NCI-H1092 treated with DMSO at 0.1 percent for 48 hours (cell line): ENCODE results near the gene ADAMTS4.
A peak's percentile ranks its signal among the peaks of the same experiment; 100 is the strongest.
"Not testable (repeated sequence)": the region's sequence is repeated elsewhere in the genome, so short reads cannot be mapped to it uniquely, and the experiment has no call there.

Source experiments
- DNase-seq: peaks from one replicate; lab custom pipeline; 2025; lab: John Stamatoyannopoulos, UW

Gene ADAMTS4, protein sequence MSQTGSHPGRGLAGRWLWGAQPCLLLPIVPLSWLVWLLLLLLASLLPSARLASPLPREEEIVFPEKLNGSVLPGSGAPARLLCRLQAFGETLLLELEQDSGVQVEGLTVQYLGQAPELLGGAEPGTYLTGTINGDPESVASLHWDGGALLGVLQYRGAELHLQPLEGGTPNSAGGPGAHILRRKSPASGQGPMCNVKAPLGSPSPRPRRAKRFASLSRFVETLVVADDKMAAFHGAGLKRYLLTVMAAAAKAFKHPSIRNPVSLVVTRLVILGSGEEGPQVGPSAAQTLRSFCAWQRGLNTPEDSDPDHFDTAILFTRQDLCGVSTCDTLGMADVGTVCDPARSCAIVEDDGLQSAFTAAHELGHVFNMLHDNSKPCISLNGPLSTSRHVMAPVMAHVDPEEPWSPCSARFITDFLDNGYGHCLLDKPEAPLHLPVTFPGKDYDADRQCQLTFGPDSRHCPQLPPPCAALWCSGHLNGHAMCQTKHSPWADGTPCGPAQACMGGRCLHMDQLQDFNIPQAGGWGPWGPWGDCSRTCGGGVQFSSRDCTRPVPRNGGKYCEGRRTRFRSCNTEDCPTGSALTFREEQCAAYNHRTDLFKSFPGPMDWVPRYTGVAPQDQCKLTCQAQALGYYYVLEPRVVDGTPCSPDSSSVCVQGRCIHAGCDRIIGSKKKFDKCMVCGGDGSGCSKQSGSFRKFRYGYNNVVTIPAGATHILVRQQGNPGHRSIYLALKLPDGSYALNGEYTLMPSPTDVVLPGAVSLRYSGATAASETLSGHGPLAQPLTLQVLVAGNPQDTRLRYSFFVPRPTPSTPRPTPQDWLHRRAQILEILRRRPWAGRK

DNA sequence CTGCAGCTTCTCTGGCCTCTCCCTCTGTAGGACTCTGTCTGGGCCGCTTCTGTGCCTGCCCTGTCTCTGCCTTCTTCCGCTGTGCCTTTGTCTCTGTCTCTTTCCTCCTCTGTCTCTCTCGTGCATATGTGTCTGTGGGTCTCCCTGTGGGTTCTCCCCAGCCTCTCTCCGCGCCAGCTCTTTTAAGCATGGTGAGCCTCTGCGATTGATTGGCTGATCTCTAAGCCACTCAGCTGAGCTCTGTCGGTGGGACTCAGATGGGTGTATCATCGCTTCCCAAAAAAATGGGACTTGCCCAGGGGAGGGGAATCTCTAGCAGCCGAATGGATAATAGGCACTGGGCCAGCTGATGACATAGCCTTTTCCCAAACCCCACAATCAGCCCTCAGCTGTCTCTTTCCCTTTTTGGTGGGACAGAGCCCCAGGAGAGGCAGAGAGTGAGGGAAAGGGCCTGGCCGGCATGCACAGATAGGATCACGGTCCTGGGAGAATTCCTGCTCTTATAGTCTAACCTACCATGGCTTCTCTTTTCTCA lies at the start of gene ADAMTS4:
Gene ADAMTS4, minus strand, starts transcription at position 158 of the 535 bp plus-strand sequence. CDS start 427 bp downstream, outside the sequence.
- no peak for DNase-seq

DNA sequence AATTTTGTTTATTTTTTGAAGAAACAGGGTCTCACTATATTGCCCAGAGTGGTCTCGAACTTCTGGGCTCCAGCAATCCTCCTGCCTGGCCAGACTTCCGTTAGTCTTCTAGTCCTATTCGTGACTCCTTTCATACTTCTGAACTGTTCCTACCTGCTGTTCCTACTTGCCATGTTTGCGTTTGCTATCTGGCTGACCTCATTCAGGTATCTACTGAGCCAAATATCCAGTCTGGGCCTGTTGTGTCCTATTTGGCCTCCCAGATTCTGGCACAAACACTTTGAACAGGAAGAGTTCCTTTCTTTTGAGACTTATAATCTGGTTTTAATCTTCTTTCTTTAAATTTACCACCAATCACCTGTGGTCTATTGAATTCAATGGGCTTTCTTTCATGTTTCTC lies 46.0 kb upstream of the ADAMTS4 start:
- no peak for DNase-seq

DNA sequence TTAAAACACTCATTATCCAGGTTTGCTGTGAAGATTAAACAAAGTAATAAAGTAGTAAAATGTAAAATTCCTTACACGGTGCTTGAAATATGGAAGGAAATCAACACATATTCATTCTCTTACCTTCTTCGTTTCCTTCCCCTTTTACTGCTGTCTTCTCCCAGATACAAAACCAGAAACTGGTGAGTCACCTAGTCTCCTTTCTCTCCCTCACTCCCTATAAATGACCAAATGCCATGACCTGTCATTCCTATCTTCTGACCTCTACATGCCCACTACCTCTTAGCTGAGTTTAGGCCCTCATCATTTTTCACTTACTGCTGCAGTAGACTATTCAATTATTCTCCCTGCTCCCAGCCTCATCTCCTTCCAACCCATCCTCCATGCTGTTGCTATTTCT lies 43.5 kb upstream of the ADAMTS4 start:
- DNase-seq, result no peak

DNA sequence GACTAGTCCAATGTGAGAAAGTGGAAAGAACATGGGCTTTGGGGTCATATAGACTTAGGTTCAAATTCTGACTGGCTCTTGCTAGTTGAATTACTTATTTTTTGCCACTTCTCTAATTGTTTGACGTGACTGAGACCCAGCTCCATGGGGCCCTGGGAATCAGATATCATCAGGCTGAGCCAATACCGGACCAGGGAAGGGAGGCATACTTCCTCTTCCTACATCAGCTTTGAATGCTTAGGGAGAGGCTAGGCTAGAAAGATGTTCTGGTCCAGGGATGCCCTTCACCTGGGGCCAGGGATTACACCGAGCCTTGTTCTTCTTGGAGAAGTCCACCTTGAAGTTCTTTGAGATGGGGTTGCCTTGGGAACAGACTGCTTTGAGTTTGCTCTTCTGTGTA lies 42.8 kb upstream of the ADAMTS4 start:
- no peak for DNase-seq

DNA sequence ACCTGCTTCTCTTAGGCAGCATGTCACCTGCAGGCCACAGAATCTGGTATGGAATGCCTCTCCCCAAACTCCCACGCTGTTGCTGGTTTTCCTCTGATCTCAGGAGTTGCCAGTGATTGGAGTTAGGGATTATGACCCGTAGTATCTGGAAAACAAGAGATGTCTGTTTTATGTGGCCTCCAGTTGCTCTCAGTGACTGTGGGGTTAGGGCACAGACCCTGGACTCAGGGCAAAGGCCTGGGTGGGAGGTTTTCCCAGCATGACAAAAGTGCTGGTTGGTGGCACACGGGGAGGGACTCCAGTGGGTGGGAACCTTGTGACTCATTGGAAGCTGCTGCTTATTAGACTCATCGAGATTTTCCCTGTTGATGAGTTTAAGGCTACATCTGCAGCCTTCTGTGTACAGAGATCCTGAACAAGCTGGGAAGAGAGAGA lies 39.2 kb upstream of the ADAMTS4 start, which contains the start of gene NR1I3:
Gene NR1I3, minus strand, starts transcription at position 165 of the 435 bp plus-strand sequence. CDS start 1,638 bp downstream, outside the sequence.
- no peak for DNase-seq

DNA sequence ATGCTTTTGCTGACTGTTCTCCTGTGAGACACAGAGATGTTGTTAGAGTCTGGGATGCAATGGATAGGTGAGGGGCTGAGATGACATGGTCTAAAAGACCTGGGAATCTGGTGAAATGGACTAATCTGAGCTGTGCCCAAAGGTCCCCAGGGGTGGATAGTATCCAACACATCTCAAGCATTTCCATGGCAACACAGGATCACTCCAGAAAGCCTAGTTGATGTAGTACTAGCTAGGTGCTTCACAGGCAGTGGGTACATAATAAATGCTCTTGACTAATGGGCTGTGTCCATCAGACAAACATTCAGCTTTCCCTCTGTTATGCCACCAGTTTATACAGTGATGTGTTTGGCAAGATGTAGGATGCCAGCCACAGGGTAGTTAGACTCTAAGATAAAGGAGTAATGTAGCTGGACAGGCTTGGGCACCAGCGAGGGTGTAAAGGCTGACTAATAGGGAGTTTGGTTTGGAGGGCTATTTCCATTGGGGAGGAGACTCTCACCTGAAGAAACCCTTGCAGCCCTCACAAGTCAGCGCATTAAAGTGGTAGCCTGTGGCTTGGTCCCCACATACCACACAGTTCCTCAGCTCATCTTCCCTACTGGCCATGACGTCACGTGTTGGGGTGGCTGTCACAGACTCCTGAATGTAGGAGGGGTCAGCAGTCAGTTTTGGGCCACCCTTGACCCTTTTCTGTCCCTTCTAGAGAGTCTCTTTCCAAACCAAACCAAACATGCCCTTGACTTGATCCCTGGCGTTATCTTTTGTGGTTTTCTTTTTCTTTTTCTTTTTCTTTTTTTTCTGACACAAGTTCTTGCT lies 37.3 kb upstream of the ADAMTS4 start:
- DNase-seq, result no peak

DNA sequence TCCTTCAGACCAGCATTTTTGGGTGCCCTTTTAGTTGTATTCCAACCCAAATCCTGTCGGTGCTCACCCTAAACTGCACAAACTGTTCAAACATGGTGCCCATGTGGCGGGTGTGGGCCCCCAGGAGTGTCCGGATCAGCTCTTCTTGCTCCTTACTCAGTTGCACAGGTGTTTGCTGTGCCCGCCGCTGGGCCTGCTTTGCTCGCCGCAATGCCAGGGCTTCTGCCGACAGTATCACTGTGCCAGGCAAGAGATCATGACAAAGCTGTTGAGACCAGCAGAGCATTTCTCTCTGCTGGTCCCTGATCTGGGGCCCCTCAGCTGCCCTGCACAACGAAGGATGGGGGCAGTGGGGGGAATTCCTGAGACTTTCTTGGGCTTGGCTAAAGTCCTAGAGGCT lies 34.2 kb upstream of the ADAMTS4 start:
- DNase-seq, result no peak

DNA sequence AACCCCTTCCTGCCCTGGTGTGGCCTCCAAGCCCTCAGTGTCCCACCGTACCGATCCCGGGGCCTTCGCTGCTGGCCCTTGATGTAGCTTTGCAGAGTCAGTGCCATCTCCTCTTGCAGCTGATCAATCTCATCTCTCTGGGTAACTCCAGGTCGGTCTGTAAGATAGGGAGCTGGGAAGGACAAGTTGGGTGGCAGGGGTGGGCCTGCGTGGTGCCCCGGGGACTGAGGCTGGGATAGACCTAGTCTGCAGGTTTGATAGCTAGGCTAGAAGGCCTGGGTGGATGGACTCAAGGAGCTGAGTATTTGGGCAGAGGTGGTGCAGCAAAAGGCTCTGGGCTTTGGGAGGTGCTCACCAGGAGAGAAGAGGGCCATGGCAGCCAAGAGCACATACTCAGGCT lies 31.9 kb upstream of the ADAMTS4 start:
- DNase-seq, result no peak

DNA sequence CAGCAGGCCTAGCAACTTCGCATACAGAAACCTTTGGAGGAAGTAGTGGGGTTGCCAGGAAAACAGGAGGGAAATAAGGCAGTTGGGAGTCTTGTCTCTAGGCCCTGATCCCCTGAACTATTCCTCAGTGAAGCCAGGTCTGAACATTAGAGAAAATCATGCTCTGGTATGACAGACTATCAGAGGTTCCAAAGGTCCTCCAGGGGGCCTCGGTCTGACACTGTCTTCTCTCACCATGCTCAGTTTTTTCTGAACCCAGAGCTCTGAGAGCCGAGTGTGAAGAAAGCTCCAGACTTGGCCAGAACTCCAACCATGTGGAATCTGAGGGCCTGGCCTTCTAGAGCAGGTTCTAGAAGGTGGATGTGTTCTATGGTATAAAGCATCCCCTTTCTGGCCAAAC lies 31.0 kb upstream of the ADAMTS4 start:
- DNase-seq, result no peak

DNA sequence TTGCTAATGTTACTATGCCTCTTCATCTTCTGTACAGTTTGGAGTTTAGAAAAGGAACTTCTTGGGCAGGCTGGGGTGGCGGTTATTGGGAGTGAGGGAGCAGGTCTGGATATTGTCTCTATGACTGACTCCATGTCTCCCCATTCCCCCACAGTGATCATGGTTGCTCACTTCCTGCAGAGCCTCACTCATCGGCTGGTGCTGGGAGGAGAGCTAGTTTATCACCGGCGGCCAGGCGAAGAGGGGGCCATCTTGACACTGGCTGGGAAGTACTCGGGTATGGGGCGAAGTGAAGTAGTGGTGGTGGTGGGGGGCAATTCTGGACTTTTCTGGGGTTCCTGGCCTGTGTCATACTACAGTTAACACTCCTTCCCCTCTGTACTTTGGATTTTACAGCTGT lies 29.2 kb upstream of the ADAMTS4 start:
- no peak for DNase-seq

DNA sequence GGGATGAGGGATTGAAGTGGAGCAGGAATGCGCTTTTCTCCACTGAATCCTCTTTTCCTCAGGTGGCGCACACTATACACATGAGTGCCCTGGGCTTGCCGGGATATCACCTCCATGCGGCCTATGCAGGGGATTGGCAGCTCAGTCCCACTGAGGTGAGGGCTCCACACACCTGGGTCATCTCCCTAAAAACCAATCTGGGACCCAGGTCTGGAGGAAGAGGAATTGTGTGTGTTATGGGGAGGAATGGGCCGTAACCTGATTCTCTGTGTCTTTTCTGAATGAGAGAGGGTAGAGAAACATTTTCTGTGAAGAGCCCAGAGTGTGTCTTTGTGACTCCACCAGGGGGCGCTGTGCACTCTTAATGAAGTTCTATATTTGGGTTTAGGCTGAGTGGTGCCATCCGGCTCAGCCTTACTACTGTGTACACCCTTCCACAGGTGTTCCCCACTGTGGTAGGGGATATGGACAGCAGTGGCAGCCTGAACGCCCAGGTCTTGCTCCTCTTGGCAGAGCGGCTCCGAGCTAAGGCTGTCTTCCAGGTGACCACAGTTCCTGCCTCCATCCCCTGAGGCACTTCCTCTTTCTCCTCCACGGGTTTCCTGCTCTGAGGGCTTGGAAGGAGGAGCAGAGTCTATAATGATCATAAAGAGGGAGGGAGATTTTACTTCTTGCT lies 28.5 kb upstream of the ADAMTS4 start:
- peak; percentile 76 for DNase-seq

DNA sequence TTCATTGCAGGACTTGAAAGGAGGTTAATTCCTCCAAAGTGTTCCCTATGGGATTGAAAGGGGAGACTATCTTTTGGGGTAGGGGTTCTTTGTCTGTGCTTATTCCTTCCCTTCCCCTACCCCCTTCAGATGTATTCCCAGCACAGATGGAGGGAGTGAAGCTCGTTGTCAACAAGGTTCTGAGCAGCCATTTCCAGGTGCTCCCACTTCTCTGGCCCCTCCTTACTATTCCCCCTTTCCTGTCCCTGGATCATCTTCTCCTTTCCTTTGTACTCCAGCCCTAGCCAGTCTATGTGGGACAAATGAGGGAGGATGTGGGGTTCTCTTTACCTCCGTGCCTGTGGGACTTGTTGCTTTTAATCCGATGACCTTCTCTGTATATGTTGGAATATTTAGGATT lies 27.9 kb upstream of the ADAMTS4 start:
- DNase-seq, result no peak

DNA sequence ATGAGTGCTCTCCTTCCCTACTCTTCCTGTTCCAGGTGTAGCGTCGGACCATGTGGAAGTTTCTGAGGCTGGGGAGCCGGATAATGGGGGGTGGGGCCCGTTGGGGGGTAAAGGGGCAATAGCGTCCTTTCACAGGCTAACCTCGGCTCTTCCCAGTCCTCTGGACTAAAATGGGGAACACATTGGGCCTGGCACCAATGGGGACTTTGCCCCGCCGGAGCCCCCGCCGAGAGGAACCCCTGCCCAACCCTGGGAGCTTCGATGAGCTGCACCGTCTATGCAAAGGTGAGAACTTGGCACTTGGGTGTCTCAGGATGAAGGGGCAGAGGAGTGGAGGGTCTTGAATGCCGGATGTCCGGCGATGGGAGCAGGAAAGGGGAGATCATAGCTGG lies 27.5 kb upstream of the ADAMTS4 start:
- DNase-seq, result no peak

DNA sequence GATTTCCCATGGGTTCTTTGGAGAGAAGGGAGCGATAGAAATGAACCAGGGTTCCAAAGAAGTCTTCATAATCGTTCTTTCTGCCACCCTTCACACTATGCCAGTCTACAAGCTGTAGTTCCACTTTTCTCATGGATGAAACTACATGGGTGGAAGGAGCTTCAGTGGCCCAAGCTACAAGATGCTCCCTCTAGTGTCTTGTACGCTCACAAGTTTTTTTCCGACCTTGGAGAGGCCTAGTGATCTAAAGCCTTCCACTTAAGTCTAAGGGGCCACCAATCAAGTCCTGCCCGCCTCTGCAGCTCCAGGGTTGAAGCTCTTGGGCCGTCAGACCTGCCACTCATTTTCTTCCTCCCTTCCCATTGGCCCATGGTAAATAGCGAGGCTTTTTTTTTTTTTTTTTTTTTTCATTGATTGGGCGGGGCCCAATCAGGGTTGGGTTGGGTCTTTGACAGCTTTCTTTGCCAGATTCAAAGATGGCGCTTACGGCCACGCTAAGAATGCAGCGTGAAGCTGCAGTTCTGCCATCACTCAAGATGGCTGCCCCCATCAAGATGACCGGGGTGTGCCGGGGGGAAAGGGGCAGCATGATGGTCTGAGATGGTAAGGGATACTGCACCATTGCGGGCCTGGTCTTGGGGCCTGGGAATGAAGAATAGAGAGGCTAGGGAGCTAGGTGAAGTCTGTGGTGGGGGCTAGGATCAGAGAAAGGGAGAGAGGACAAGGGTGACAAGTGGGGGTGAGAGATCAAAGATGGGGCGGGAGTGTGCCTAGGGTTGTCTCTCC lies 26.9 kb upstream of the ADAMTS4 start, which contains the start of gene TOMM40L:
Gene TOMM40L, plus strand, starts transcription at position 527 of the 786 bp plus-strand sequence. CDS start 430 bp downstream, outside the sequence.
- DNase-seq, result peak; percentile 90

DNA sequence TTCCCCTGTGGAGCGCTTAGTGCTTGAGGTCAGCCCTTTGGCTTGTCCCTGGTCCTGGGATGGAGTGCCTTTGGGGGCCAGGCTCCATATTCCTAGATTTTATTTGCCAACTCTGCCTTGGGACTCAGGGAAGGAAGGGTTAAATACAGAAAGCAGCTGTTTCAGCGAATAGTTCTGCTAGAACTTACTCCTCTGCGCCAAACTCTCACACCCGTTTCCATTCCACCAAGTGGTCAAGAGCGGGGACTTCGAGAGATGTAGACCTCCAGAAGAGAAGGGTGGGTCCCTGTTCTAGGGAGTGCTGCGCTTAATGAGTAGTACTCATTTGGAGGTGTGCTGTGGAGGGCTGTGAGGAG lies 26.3 kb upstream of the ADAMTS4 start:
- no peak for DNase-seq

DNA sequence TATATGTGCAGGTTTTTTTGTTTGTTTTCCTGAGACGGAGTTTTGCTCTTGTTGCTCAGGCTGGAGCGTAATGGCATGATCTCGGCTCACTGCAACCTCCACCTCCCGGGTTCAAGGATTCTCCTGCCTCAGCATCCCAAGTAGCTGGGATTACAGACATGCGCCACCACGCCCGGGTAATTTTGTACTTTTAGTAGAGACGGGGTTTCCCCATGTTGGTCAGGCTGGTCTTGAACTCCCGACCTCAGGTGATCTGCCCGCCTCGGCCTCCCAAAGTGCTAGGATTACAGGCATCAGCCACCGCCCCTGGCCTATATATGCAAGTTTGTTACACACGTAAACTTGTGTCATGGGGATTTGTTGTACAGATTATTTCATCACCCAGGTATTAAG lies 25.8 kb upstream of the ADAMTS4 start:
- not testable (repeated sequence) for DNase-seq

DNA sequence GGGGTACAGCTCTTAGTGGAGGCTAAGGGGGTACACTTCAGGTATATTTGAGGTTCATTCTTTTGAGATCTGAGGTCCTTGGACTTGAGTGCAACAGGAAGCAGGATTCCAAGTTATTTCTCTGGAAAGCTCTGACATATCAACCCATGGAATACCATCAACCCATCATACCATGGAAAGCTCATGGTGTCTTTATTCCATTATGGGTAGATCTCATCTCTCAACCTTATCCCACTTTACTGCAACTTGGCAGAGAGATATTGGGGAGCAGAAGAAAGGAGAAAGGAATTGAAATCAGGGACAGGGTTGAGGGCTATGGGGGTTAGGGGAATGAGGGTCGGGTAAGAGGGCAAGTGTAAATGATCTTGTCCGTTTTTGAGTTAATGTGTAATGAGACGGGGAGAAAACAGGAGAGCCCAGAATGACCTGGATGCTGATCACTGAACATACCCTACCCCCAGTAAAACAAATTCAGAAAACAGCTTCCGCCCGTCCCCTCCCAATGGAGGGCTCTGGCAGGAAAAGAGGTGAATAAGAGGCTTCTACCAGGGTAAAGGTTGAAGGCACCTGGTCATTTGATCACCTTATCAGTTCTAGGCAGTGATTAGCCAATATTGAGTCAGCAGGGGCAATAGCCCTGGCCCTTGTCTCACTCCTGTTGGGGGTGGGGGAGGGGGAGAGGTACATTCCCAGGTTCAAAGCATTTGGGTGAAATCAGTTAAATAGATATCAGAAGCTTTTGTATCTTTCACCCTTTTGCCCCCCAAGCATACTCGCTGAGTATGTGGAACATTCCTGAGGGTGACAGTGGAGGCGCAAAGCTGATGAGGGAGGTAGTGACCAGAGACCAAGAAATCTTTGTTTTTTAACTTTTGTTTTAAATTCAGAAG lies 25.2 kb upstream of the ADAMTS4 start:
- no peak for DNase-seq

DNA sequence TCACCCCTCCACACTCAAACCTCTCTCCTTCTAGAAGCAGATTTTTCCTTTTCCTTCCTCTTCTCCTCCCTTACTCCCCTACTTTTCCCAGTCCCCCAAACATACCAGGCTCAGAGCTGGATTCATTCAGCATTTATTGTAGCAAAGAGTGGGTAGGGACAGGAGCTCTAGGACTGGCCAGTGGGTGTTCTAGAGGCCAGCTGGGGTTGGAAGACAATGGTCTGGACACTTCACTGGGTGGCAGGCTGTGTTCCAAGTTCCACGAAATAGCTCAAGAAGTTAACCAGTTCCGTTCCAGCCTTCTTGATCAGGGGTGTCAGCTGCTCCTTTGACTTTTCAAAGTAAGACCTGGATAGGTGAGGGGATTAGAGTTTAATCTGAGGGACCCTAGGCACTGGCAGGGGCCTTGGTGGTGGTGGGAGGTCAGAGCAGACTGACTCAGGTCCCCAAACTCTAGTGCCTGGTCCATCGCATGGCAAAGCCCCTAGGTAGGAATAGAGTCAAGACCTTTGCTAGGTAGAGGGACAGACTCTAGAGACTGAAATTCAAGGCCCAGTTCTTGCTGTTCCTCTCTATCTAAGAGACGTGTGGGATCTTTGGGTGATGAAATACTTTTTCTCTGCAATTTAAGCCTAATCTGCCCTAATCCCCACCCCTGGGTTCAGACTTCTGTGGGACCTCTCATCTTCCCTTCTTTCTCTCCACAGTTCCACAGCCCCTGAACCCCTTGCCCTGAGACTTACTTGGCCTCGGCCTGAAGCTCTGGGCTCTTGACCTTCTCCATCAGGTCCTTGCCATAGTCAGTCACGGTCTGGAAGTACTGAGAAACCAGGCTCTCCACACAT lies 23.5 kb upstream of the ADAMTS4 start:
- DNase-seq, result no peak
